Stomach (tissue), 9 donors: ENCODE results near the gene KANK3. TPM values are rescaled to one million over a fixed set of nuclear protein-coding genes. Genes with fewer than 3 reads are reported as not detected.
A peak's percentile ranks its signal among the peaks of the same experiment; 100 is the strongest.
"Not testable (repeated sequence)": the region's sequence is repeated elsewhere in the genome, so short reads cannot be mapped to it uniquely, and the experiment has no call there.

Source experiments
- DNase-seq, 2 donors: peaks; one replicate each; pipeline versions ENCODE4 v3.0.0 to v3.0.0-alpha.2; 2013 to 2019
- H3K27ac ChIP-seq, 5 donors: fragments of 200-600 bp in 4 of 5; sonication (generic) in 4 of 5; one replicate each; pipeline ENCODE4 v1.5.1; 2013 to 2019; ENCODE audit warnings: mild to moderate bottlenecking in 1 of 5, moderate library complexity in 1 of 5
- H3K27me3 ChIP-seq, 3 donors: fragments of 200-600 bp; sonication (generic); one replicate each; pipeline ENCODE4 v1.5.1; 2017 to 2019; ENCODE audit warnings: mixed run types in 1 of 3
- H3K36me3 ChIP-seq, 4 donors: fragments of 200-600 bp; sonication (generic); 1 replicate in 3 of 4; 2 replicates in 1 of 4; pipeline ENCODE4 v1.5.1; 2016 to 2019
- H3K4me1 ChIP-seq, 4 donors: fragments of 200-600 bp; sonication (generic); one replicate each; pipeline ENCODE4 v1.5.1; 2016 to 2019
- H3K4me3 ChIP-seq, 4 donors: fragments of 200-600 bp; sonication (generic) in 3 of 4; one replicate each; pipeline ENCODE4 v1.5.1; 2016 to 2019; ENCODE audit warnings: mild to moderate bottlenecking in 1 of 4
- H3K9me3 ChIP-seq, 4 donors: fragments of 200-600 bp; sonication (generic); one replicate each; pipeline ENCODE4 v1.5.1; 2016 to 2019
- EP300 ChIP-seq: sonication (generic); formaldehyde crosslinking; IDR thresholded peaks from one replicate; pipeline ENCODE4 v1.6.1; 2017; ENCODE audit warnings: antibody characterized with exemption
- POLR2A ChIP-seq, 4 donors: fragments of 450-650 bp; IDR thresholded peaks; one replicate each; pipeline ENCODE4 v1.6.1; 2016; ENCODE audit warnings: antibody characterized with exemption in 4 of 4, control low read depth in 2 of 4, mild to moderate bottlenecking in 1 of 4, moderate library complexity in 1 of 4
- POLR2AphosphoS5 ChIP-seq, 3 donors: sonication (generic); formaldehyde crosslinking; IDR thresholded peaks; one replicate each; pipeline ENCODE4 v1.6.1; 2016; ENCODE audit warnings: antibody characterized with exemption in 3 of 3
- WGBS, 5 donors: extraction: QIAGEN DNeasy Blood & Tissue Kit in 3 of 5; methylation state at CpG; one replicate each; pipeline versions ENCODE4 v1.1.5 to v1.1.7; 2013 to 2018; 5-methylcytosine and 5-hydroxymethylcytosine counted together
- intact Hi-C: fragments of 100-400 bp; cut with DNase I; formaldehyde crosslinking; loops from one replicate; pipeline ENCODE4 v1.15.1; 2023; ENCODE audit warnings: low total_unique reads
- polyA plus RNA-seq, 3 donors: library from polyadenylated mRNA; stranded (reverse); fragments of 200-250 nt; gene quantifications; one replicate each; pipeline ENCODE4 v1.2.3, GENCODE V29; 2013
- total RNA-seq, 5 donors: library from RNA; depleted of rRNA; stranded (reverse); fragments of >200 nt; gene quantifications; one replicate each; pipeline versions ENCODE4 v1.1.0 to v1.2.3, GENCODE V29; 2014 to 2016
- TF ChIP-seq, protein P1 (sequence below), 7 experiments: fragments of 450-650 bp in 4 of 7; fragments of 200-600 bp in 3 of 7; sonication (generic) in 3 of 7; IDR thresholded peaks; one replicate each; pipeline ENCODE4 v1.5.1; 2016 to 2019; ENCODE audit warnings: antibody characterized with exemption in 7 of 7, control low read depth in 2 of 7, mild to moderate bottlenecking in 1 of 7
- donor health status: healthy with polysubstance abuse.
- donor health status: Bipolar disorder and iron deficiency.
- donor health status: healthy.

Gene KANK3
- total and polyA plus RNA-seq, 8 donors: 4.4 to 72.4 (median 7.2) TPM; not detected in 1

DNA sequence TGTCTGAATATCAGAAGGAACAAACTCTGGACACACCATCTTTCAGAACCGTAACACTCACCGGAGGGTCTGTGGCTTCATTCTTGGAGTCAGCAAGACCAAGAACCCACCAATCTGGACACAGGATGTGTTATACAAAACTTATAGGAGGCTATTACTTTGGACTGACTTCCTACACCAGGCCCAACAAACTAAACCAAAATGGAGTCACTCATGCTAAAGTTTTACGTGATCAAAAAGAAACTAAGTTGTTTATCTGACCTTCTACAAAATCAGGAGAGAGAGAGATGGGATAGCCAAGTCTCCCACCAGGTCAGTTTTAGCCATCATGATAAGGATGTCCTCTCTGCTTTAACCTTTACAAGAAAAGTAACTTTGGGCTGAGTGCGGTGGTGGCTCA lies 43.9 kb upstream of the KANK3 start:
- intact Hi-C loops: no loop called here
- Histone ChIP-seq H3K27me3 (no peaks in the 10 kb centered on the region), H3K27ac (peak overlapping the region; percentile 52 to 100 (median 100)), H3K9me3 (no peaks in the 10 kb centered on the region), H3K4me1 (peaks cover 30 to 59% (median 38%) of the 10 kb centered on the region in 4 donors), H3K4me3 (no peak overlapping the region), H3K36me3 (no peaks in the 10 kb centered on the region)
- WGBS, 5 donors: 71 to 99% (median 85%) methylated on average over 4 of the region's 4 CpGs
- no peak for DNase-seq
- TF ChIP-seq EP300: no peak
- TF ChIP-seq, protein P1, sequence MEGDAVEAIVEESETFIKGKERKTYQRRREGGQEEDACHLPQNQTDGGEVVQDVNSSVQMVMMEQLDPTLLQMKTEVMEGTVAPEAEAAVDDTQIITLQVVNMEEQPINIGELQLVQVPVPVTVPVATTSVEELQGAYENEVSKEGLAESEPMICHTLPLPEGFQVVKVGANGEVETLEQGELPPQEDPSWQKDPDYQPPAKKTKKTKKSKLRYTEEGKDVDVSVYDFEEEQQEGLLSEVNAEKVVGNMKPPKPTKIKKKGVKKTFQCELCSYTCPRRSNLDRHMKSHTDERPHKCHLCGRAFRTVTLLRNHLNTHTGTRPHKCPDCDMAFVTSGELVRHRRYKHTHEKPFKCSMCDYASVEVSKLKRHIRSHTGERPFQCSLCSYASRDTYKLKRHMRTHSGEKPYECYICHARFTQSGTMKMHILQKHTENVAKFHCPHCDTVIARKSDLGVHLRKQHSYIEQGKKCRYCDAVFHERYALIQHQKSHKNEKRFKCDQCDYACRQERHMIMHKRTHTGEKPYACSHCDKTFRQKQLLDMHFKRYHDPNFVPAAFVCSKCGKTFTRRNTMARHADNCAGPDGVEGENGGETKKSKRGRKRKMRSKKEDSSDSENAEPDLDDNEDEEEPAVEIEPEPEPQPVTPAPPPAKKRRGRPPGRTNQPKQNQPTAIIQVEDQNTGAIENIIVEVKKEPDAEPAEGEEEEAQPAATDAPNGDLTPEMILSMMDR (IDR thresholded peaks at IDR 0.05): no peak
- TF ChIP-seq POLR2AphosphoS5 (IDR thresholded peaks at IDR 0.05): no peak
- TF ChIP-seq POLR2A (IDR thresholded peaks at IDR 0.05): no peak

DNA sequence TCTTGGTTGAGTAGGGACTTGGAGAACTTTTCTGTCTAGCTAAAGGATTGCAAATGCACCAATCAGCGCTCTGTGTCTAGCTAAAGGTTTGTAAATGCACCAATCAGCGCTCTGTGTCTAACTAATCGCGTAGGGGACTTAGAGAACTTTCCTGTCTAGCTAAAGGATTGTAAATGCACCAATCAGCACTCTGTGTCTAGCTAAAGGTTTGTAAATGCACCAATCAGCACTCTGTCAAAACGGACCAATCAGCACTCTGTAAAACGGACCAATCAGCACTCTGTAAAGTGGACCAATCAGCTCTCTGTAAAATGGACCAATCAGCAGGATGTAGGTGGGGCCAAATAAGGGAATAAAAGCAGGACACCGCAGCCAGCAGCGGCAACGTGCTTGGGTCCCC lies 43.4 kb upstream of the KANK3 start:
- Histone ChIP-seq H3K27ac (peak overlapping the region; percentile 57 to 100 (median 63)), H3K4me1 (peaks cover 24 to 54% (median 32%) of the 10 kb centered on the region in 4 donors)
- H3K4me3 ChIP-seq, DNase-seq, H3K27me3 ChIP-seq, intact Hi-C loops, H3K36me3 ChIP-seq, H3K9me3 ChIP-seq: not testable (repeated sequence)
- WGBS, 5 donors: 83 to 94% (median 91%) methylated on average over 9 of the region's 9 CpGs

DNA sequence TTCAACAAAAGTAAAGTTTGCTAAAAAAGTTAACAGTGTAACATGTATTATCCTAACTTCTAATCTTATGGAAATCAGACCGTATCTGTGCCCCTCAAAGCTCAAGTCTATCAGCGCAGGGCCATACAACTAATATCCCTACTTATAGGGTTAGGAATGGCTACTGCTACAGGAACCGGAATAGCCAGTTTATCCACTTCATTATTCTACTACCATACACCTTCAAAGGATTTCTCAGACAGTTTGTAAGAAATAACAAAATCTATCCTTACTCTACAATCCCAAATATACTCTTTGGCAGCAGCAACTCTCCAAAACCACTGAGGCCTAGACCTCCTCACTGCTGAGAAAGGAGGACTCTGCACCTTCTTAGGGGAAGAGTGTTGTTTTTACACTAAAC lies 42.5 kb upstream of the KANK3 start:
- intact Hi-C loops, H3K4me3 ChIP-seq, H3K27me3 ChIP-seq, H3K9me3 ChIP-seq, H3K36me3 ChIP-seq: not testable (repeated sequence)
- H3K27ac ChIP-seq: peak overlapping the region; percentile 57 to 100 (median 63)
- DNase-seq: peak in 1 of 2 donors; percentile 74
- H3K4me1 ChIP-seq: peaks cover 17 to 47% (median 25%) of the 10 kb centered on the region in 4 donors
- 33 to 54% (median 47%) methylated on average over 3 of the region's 3 CpGs for WGBS, 5 donors

DNA sequence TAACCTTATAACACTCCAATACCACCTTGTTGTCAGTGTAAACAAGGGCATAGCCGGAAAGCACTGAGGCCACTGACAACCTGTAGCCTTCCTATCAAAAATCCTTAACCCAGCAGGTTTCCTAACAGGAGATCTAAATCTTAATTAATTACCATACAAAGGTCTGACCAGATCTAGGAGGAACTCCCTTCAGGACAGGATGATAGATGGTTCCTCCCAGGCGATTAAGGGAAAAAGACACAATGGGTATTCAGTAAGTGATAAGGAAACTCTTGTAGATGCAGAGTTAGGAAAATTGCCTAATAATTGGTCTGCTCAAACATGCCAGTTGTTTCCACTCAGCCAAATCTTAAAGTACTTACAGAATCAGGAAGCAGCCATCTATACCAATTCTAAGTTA lies 42.0 kb upstream of the KANK3 start:
- WGBS, 5 donors: 37 to 61% (median 45%) methylated on average over 2 of the region's 2 CpGs
- H3K4me1 ChIP-seq: peaks cover 17 to 47% (median 25%) of the 10 kb centered on the region in 4 donors
- peak overlapping the region in 3 of 5 donors; percentile 60 to 100 (median 100) for H3K27ac ChIP-seq
- DNase-seq, H3K4me3 ChIP-seq, H3K9me3 ChIP-seq, intact Hi-C loops, H3K27me3 ChIP-seq, H3K36me3 ChIP-seq: not testable (repeated sequence)

DNA sequence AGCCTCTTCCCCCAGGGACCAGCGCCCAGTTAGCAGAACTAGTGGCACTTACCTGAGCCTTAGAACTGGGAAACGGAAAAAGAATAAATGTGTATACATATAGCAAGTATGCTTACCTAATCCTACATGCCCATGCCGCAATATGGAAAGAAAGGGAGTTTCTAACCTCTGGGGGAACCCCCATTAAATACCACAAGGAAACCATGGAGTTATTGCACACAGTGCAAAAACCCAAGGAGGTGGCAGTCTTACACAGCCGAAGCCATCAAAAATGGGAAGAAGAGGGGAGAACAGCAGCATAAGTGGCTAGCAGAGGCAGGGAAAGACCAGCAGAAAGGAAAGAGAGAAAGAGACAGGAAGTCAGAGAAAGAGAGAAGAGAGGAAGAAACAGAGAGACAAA lies 41.5 kb upstream of the KANK3 start:
- intact Hi-C loops, H3K4me3 ChIP-seq, DNase-seq, H3K27me3 ChIP-seq, H3K36me3 ChIP-seq, H3K9me3 ChIP-seq: not testable (repeated sequence)
- Histone ChIP-seq H3K27ac (peak overlapping the region in 3 of 5 donors; percentile 27 to 100 (median 100)), H3K4me1 (peaks cover 16 to 44% (median 24%) of the 10 kb centered on the region in 4 donors)
- WGBS, 5 donors: 79 to 94% (median 94%) methylated on average over 4 of the region's 4 CpGs

DNA sequence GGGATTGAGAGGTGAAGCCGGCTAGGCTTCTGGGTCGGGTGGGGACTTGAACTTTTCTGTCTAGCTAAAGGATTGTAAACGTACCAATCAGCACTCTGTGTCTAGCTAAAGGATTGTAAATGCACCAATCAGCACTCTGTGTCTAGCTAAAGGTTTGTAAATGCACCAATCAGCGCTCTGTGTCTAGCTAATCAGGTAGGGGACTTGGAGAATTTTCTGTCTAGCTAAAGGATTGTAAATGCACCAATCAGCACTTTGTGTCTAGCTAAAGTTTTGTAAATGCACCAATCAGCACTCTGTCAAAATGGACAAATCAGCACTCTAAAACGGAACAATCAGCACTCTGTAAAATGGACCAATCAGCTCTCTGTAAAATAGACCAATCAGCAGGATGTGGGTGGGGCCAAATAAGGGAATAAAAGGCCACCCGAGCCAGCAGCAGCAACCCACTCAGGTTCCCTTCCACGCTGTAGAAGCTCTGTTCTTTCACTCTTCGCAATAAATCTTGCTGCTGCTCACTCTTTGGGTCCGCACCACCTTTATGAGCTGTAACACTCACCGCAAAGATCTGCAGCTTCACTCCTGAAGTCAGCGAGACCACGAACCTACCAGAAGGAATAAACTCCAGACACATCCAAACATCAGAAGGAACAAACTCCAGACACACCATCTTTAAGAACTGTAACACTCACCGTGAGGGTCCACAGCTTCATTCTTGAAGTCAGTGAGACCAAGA lies 36.3 kb upstream of the KANK3 start:
- H3K36me3 ChIP-seq: peaks cover 0 to 31% (median 11%) of the 10 kb centered on the region in 4 donors
- 92 to 97% (median 94%) methylated on average over 13 of the region's 13 CpGs for WGBS, 5 donors
- H3K27ac ChIP-seq, H3K4me3 ChIP-seq, intact Hi-C loops, H3K27me3 ChIP-seq, H3K9me3 ChIP-seq, DNase-seq: not testable (repeated sequence)
- peaks cover 0 to 13% (median 4%) of the 10 kb centered on the region in 4 donors for H3K4me1 ChIP-seq

DNA sequence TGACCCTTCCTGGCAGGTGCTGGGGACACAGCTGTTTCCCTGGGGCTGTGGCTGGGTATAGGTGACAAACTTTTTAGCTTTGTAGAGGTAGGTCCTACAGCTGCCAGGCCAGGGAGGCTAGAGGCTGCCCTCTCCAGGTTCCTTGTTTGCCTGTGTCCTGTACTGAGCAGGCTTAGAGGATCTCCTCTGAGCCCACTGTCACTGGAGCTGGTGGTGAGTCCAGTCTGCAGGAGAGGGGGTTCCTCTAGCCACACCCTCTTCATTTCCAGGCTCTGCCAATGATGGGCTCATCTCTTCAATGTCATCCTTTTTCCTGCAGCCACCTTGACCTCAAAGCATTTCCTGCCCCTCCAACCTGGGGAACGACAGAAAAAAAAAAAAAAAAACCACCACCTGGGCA lies 34.5 kb upstream of the KANK3 start:
- intact Hi-C loops: no loop called here
- no peaks in the 10 kb centered on the region for H3K9me3 ChIP-seq
- H3K4me3 ChIP-seq: no peak overlapping the region
- H3K27me3 ChIP-seq: no peaks in the 10 kb centered on the region
- peaks cover 6 to 21% (median 9%) of the 10 kb centered on the region in 4 donors for H3K4me1 ChIP-seq
- DNase-seq: no peak
- H3K27ac ChIP-seq: peak overlapping the region in 3 of 5 donors; percentile 28 to 41 (median 39)
- H3K36me3 ChIP-seq: peaks cover 0 to 49% (median 25%) of the 10 kb centered on the region in 4 donors
- 20 to 53% (median 38%) methylated on average over 1 of the region's 1 CpG for WGBS, 5 donors
- TF ChIP-seq EP300 (no peak), POLR2AphosphoS5 (IDR thresholded peaks at IDR 0.05) (no peak), POLR2A (IDR thresholded peaks at IDR 0.05) (no peak)
- TF ChIP-seq, protein P1 (IDR thresholded peaks at IDR 0.05): no peak

DNA sequence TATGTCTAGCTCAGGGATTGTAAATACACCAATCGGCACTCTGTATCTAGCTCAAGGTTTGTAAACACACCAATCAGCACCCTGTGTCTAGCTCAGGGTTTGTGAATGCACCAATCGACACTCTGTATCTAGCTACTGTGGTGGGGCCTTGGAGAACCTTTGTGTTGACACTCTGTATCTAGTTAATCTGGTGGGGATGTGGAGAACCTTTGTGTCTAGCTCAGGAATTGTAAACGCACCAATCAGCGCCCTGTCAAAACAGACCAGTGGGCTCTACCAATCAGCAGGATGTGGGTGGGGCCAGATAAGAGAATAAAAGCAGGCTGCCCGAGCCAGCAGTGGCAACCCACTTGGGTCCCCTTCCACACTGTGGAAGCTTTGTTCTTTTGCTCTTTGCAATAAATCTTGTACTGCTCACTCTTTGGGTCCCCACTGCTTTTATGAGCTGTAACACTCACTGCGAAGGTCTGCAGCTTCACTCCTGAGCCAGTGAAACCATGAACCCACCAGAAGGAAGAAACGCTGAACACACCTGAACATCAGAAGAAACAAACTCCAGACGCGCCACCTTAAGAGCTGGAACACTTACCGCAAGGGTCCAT lies 33.4 kb upstream of the KANK3 start:
- peaks cover 0 to 58% (median 30%) of the 10 kb centered on the region in 4 donors for H3K36me3 ChIP-seq
- H3K4me3 ChIP-seq, H3K27ac ChIP-seq, intact Hi-C loops, H3K9me3 ChIP-seq, H3K27me3 ChIP-seq, DNase-seq: not testable (repeated sequence)
- H3K4me1 ChIP-seq: peaks cover 6 to 24% (median 13%) of the 10 kb centered on the region in 4 donors
- WGBS, 5 donors: 70 to 79% (median 72%) methylated on average over 9 to 10 of the region's 10 CpGs

DNA sequence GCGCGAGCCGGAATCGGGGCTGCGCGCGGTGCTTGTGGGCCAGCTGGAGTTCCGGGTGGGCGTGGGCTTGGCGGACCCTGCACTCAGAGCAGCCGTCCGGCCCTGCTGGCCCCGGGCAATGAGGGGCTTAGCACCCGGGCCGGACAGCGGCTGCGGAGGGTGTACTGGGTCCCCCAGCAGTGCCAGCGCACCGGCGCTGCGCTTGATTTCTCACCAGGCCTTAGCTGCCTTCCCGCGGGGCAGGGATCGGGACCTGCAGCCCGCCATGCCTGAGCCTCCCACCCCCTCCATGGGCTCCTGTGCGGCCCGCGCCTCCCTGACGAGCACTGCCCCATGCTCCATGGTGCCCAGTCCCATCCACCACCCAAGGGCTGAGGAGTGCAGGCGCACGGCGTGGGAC lies 32.7 kb upstream of the KANK3 start:
- WGBS, 5 donors: 95 to 100% (median 99%) methylated on average over 21 to 32 of the region's 32 CpGs
- H3K4me3 ChIP-seq, intact Hi-C loops, H3K9me3 ChIP-seq, DNase-seq, H3K27me3 ChIP-seq: not testable (repeated sequence)
- peaks cover 11 to 31% (median 20%) of the 10 kb centered on the region in 4 donors for H3K4me1 ChIP-seq
- H3K36me3 ChIP-seq: peaks cover 0 to 65% (median 37%) of the 10 kb centered on the region in 4 donors
- peak overlapping the region in 3 of 5 donors; percentile 28 to 80 (median 72) for H3K27ac ChIP-seq
